ENCODE data around the gene SRSF3.

SRSF3 gene

GRCh38 chr6:36626636-36627035, 32.5 kb downstream of the SRSF3 start:
- Histone ChIP-seq H4K20me1 (peaks cover 0 to 11% (median 0%) of the 10 kb centered on the region in 11 experiments; a peak in 4 of 22 replicates), H3K27me3 (no peaks in the 10 kb centered on the region), H3K9me3 (replicated peaks in 1 of 11) (no peaks in the 10 kb centered on the region), H3K4me1 (peaks cover 95 to 100% (median 99%) of the 10 kb centered on the region in 10 experiments), H3K27ac (peak overlapping the region in 6 of 11 experiments; percentile 43 to 90 (median 58); a peak in 8 of 22 replicates), H3K4me3 (no peak overlapping the region), H3K36me3 (no peaks in the 10 kb centered on the region), H3K9ac (no peak overlapping the region), H3K4me2 (peak overlapping the region; percentile 42 to 93 (median 80); a peak in 19 of 22 replicates)
- TF ChIP-seq Cebpa-rat (IDR thresholded peaks at IDR 0.05) = no peak

- H3K36me3 ChIP-seq = no peaks in the 10 kb centered on the region
- peak overlapping the region in 4 of 11 experiments; percentile 3 to 67 (median 34); a peak in 2 of 22 replicates for H3K9ac ChIP-seq
- peaks cover 95 to 100% (median 98%) of the 10 kb centered on the region in 10 experiments for H3K4me1 ChIP-seq
- H3K9me3 ChIP-seq (replicated peaks in 1 of 11) = no peaks in the 10 kb centered on the region
- H3K27ac ChIP-seq = peak overlapping the region; percentile 43 to 90 (median 64); a peak in 19 of 22 replicates
- H3K4me3 ChIP-seq = no peak overlapping the region
- H4K20me1 ChIP-seq = peaks cover 0 to 11% (median 0%) of the 10 kb centered on the region in 11 experiments; a peak in 4 of 22 replicates
- H3K27me3 ChIP-seq = no peaks in the 10 kb centered on the region
- peak overlapping the region; percentile 42 to 93 (median 80) for H3K4me2 ChIP-seq
- TF ChIP-seq Cebpa-rat (IDR thresholded peaks at IDR 0.05) = no peak
These were observed 33.0 kb downstream of the SRSF3 start for GRCh38 chr6:36627141-36627540.

GRCh38 chr6:36627801-36628246, 33.7 kb downstream of the SRSF3 start:
- H3K9me3 ChIP-seq (replicated peaks in 1 of 11) = no peaks in the 10 kb centered on the region
- H3K4me3 ChIP-seq = no peak overlapping the region
- H3K9ac ChIP-seq = peak overlapping the region in 7 of 11 experiments; percentile 2 to 67 (median 21); a peak in 4 of 22 replicates
- TF ChIP-seq Cebpa-rat (IDR thresholded peaks at IDR 0.05) = no peak
- H3K27me3 ChIP-seq = no peaks in the 10 kb centered on the region
- peaks cover 89 to 99% (median 93%) of the 10 kb centered on the region in 10 experiments for H3K4me1 ChIP-seq
- H3K27ac ChIP-seq = peak overlapping the region; percentile 35 to 90 (median 64); a peak in 20 of 22 replicates
- H4K20me1 ChIP-seq = peaks cover 0 to 8% (median 0%) of the 10 kb centered on the region in 11 experiments; a peak in 4 of 22 replicates
- peak overlapping the region; percentile 42 to 93 (median 80) for H3K4me2 ChIP-seq
- no peaks in the 10 kb centered on the region for H3K36me3 ChIP-seq

- Histone ChIP-seq H3K27ac (peak overlapping the region in 10 of 11 experiments; percentile 57 to 91 (median 76); a peak in 18 of 22 replicates), H4K20me1 (no peaks in the 10 kb centered on the region), H3K4me1 (peaks cover 86 to 99% (median 92%) of the 10 kb centered on the region in 10 experiments), H3K27me3 (no peaks in the 10 kb centered on the region), H3K4me3 (no peak overlapping the region), H3K4me2 (peak overlapping the region in 10 of 11 experiments; percentile 42 to 93 (median 76); a peak in 19 of 22 replicates), H3K9me3 (replicated peaks in 1 of 11) (no peaks in the 10 kb centered on the region), H3K9ac (peak overlapping the region in 6 of 11 experiments; percentile 27 to 79 (median 58); a peak in 4 of 22 replicates), H3K36me3 (no peaks in the 10 kb centered on the region)
- no peak for TF ChIP-seq Cebpa-rat (IDR thresholded peaks at IDR 0.05)
These were observed 35.6 kb downstream of the SRSF3 start for GRCh38 chr6:36629784-36630183.

- Histone ChIP-seq H3K27ac (no peak overlapping the region; a peak in 1 of 22 replicates), H3K4me1 (peaks cover 88 to 99% (median 92%) of the 10 kb centered on the region in 10 experiments), H4K20me1 (no peaks in the 10 kb centered on the region), H3K9me3 (replicated peaks in 1 of 11) (no peaks in the 10 kb centered on the region), H3K4me3 (no peak overlapping the region), H3K9ac (no peak overlapping the region), H3K27me3 (no peaks in the 10 kb centered on the region), H3K36me3 (no peaks in the 10 kb centered on the region), H3K4me2 (peak overlapping the region; percentile 1 to 62 (median 50); a peak in 18 of 22 replicates)
- no peak for TF ChIP-seq Cebpa-rat (IDR thresholded peaks at IDR 0.05)
These were observed 37.3 kb downstream of the SRSF3 start for GRCh38 chr6:36631326-36632011.

- H4K20me1 ChIP-seq = no peaks in the 10 kb centered on the region
- peak overlapping the region in 3 of 11 experiments; percentile 23 to 50 (median 42); a peak in 6 of 22 replicates for H3K9ac ChIP-seq
- TF ChIP-seq Cebpa-rat (IDR thresholded peaks at IDR 0.05) = no peak
These were observed 39.2 kb downstream of the SRSF3 start for GRCh38 chr6:36633370-36633769.

GRCh38 chr6:36633915-36634314, 39.8 kb downstream of the SRSF3 start:
- H3K36me3 ChIP-seq = no peaks in the 10 kb centered on the region
- H3K27ac ChIP-seq = peak overlapping the region; percentile 6 to 71 (median 56); a peak in 19 of 22 replicates
- H4K20me1 ChIP-seq = no peaks in the 10 kb centered on the region
- no peak overlapping the region for H3K4me3 ChIP-seq
- peak overlapping the region; percentile 43 to 76 (median 63) for H3K4me2 ChIP-seq
- no peaks in the 10 kb centered on the region for H3K27me3 ChIP-seq
- peak overlapping the region in 9 of 11 experiments; percentile 5 to 69 (median 46); a peak in 14 of 22 replicates for H3K9ac ChIP-seq
- TF ChIP-seq Cebpa-rat (IDR thresholded peaks at IDR 0.05) = no peak
- H3K4me1 ChIP-seq = peaks cover 74 to 98% (median 81%) of the 10 kb centered on the region in 10 experiments
- no peaks in the 10 kb centered on the region for H3K9me3 ChIP-seq (replicated peaks in 1 of 11)

More at GRCh38 chr6:36633370-36633769, 39.2 kb downstream of the SRSF3 start:
- Histone ChIP-seq H3K27ac (peak overlapping the region in 3 of 11 experiments; percentile 32 to 65 (median 56); a peak in 3 of 22 replicates), H3K36me3 (no peaks in the 10 kb centered on the region), H3K9me3 (replicated peaks in 1 of 11) (no peaks in the 10 kb centered on the region), H3K4me2 (peak overlapping the region; percentile 43 to 76 (median 63)), H3K27me3 (no peaks in the 10 kb centered on the region), H3K4me3 (no peak overlapping the region), H3K4me1 (peaks cover 80 to 98% (median 86%) of the 10 kb centered on the region in 10 experiments)

- H4K20me1 ChIP-seq = no peaks in the 10 kb centered on the region
- TF ChIP-seq Cebpa-rat (IDR thresholded peaks at IDR 0.05) = no peak
- no peaks in the 10 kb centered on the region for H3K27me3 ChIP-seq
- H3K9ac ChIP-seq = peak overlapping the region in 9 of 11 experiments; percentile 5 to 69 (median 46); a peak in 15 of 22 replicates
- H3K36me3 ChIP-seq = no peaks in the 10 kb centered on the region
- H3K27ac ChIP-seq = peak overlapping the region; percentile 6 to 71 (median 56); a peak in 19 of 22 replicates
- peak overlapping the region; percentile 43 to 76 (median 63) for H3K4me2 ChIP-seq
- no peaks in the 10 kb centered on the region for H3K9me3 ChIP-seq (replicated peaks in 1 of 11)
- H3K4me3 ChIP-seq = no peak overlapping the region
- H3K4me1 ChIP-seq = peaks cover 68 to 97% (median 80%) of the 10 kb centered on the region in 10 experiments
These were observed 40.4 kb downstream of the SRSF3 start for GRCh38 chr6:36634317-36635108.
